Neural cell (in vitro differentiated cells): ENCODE measurements around the gene EGFL8. TPM values are rescaled to one million over a fixed set of nuclear protein-coding genes. Genes with fewer than 3 reads are reported as not detected.

Experiments
- H2AFZ ChIP-seq: fragments of 200-600, 300-800 bp; sonication (generic), shearing (Covaris generic); 2 replicates; pipeline ENCODE4 v1.6.0; 2014; ENCODE audit warnings: low read depth, mild to moderate bottlenecking, antibody characterized with exemption, low read length, moderate library complexity
- H3F3A ChIP-seq: fragments of 200-600 bp; shearing (Covaris generic); 2 replicates; pipeline ENCODE4 v1.6.1; 2016; ENCODE audit warnings: mild to moderate bottlenecking, moderate library complexity, mixed read lengths, antibody characterized with exemption, low read length; ENCODE audit not compliant: insufficient read depth, poor library complexity, severe bottlenecking
- H3K27ac ChIP-seq: fragments of 200-600, 300-800 bp; sonication (generic), shearing (Covaris generic); 2 replicates; pipeline ENCODE4 v1.5.1; 2014; ENCODE audit warnings: mild to moderate bottlenecking, low read length, moderate library complexity
- H3K27me3 ChIP-seq: fragments of 300-800, 200-600 bp; sonication (generic), shearing (Covaris generic); 2 replicates; pipeline ENCODE4 v1.6.0; 2014; ENCODE audit warnings: mild to moderate bottlenecking, low read depth, low read length, moderate library complexity; ENCODE audit not compliant: insufficient read depth
- H3K36me3 ChIP-seq: fragments of 300-800, 200-600 bp; sonication (generic), shearing (Covaris generic); 2 replicates; pipeline ENCODE4 v1.5.1; 2014; ENCODE audit warnings: mild to moderate bottlenecking, antibody characterized with exemption, low read length, moderate library complexity; ENCODE audit not compliant: insufficient read depth
- H3K4me2 ChIP-seq: fragments of 300-800, 200-600 bp; sonication (generic), shearing (Covaris generic); 2 replicates; pipeline ENCODE4 v1.6.0; 2014; ENCODE audit warnings: mild to moderate bottlenecking, low read length
- H3K4me3 ChIP-seq: fragments of 300-800, 200-600 bp; sonication (generic), shearing (Covaris generic); 2 replicates; pipeline ENCODE4 v1.5.1; 2014; ENCODE audit warnings: mild to moderate bottlenecking, low read length, moderate library complexity
- H3K79me2 ChIP-seq: fragments of 200-600 bp; shearing (Covaris generic); replicated peaks from 2 replicates; pipeline ENCODE4 v1.6.0; 2014; ENCODE audit warnings: mild to moderate bottlenecking, low read length, moderate library complexity; ENCODE audit not compliant: insufficient read depth
- H3K9ac ChIP-seq: fragments of 300-800, 200-600 bp; sonication (generic), shearing (Covaris generic); 2 replicates; pipeline ENCODE4 v1.6.1; 2016; ENCODE audit warnings: mild to moderate bottlenecking, low read length, mixed read lengths
- H3K9me2 ChIP-seq: fragments of 200-600 bp; shearing (Covaris generic); 2 replicates; pipeline ENCODE4 v1.6.1; 2016; ENCODE audit warnings: mild to moderate bottlenecking, low read length, mixed read lengths; ENCODE audit not compliant: insufficient read depth
- H3K9me3 ChIP-seq: fragments of 200-600, 300-800 bp; sonication (generic), shearing (Covaris generic); 2 replicates; pipeline ENCODE4 v1.6.1; 2016; ENCODE audit warnings: mild to moderate bottlenecking, mixed run types, low read length, moderate library complexity, mixed read lengths
- H4K20me1 ChIP-seq: fragments of 200-600 bp; shearing (Covaris generic); 2 replicates; pipeline ENCODE4 v1.6.1; 2016; ENCODE audit warnings: mild to moderate bottlenecking, mixed run types; ENCODE audit not compliant: insufficient read depth
- CTCF ChIP-seq: fragments of 450-650 bp; IDR thresholded peaks from 2 replicates; pipeline ENCODE4 v1.5.1; 2014; ENCODE audit warnings: antibody characterized with exemption, mild to moderate bottlenecking, moderate library complexity; ENCODE audit not compliant: poor library complexity, severe bottlenecking
- EP300 ChIP-seq: fragments of 450-650 bp; conservative IDR thresholded peaks from 2 replicates; pipeline ENCODE4 v1.6.1; 2014; ENCODE audit warnings: antibody characterized with exemption, mild to moderate bottlenecking, moderate library complexity; ENCODE audit not compliant: poor library complexity, severe bottlenecking
- EZH2 ChIP-seq: fragments of 200-600, 300-800 bp; shearing (Covaris generic), sonication (generic); IDR thresholded peaks from 2 replicates; pipeline ENCODE4 v1.6.1; 2014; ENCODE audit warnings: antibody characterized with exemption, low read length, borderline replicate concordance, mild to moderate bottlenecking; ENCODE audit not compliant: insufficient read depth, poor library complexity, severe bottlenecking
- MXI1 ChIP-seq: fragments of 450-650 bp; conservative IDR thresholded peaks from 2 replicates; pipeline ENCODE4 v1.6.1; 2014; ENCODE audit warnings: antibody characterized with exemption, mild to moderate bottlenecking; ENCODE audit not compliant: poor library complexity, severe bottlenecking
- POLR2AphosphoS5 ChIP-seq: IDR thresholded peaks from 2 replicates; pipeline ENCODE4 v1.6.1; 2012
- RAD21 ChIP-seq: fragments of 450-650 bp; conservative IDR thresholded peaks from 2 replicates; pipeline ENCODE4 v1.6.1; 2014; ENCODE audit warnings: antibody characterized with exemption, mild to moderate bottlenecking, moderate library complexity
- SMC3 ChIP-seq: fragments of 450-650 bp; conservative IDR thresholded peaks from 2 replicates; pipeline ENCODE4 v1.6.1; 2014; ENCODE audit warnings: antibody characterized with exemption, mild to moderate bottlenecking, moderate library complexity; ENCODE audit not compliant: poor library complexity
- TAF1 ChIP-seq: IDR thresholded peaks from 2 replicates; pipeline ENCODE4 v1.6.1; 2012; ENCODE audit warnings: low read depth
- polyA plus RNA-seq: library from polyadenylated mRNA; depleted of rRNA; stranded (reverse); fragments of >200 nt; gene quantifications from 2 replicates; pipeline ENCODE4 v1.2.3, GENCODE V29; 2014
- TF ChIP-seq, protein P1 (sequence below): IDR thresholded peaks from 2 replicates; pipeline ENCODE4 v1.6.1; 2012; ENCODE audit warnings: borderline replicate concordance

The EGFL8 gene
- polyA plus RNA-seq, 1 donor from 2014 or later, result 22.4 TPM

- Histone ChIP-seq H3K9ac (no peak overlapping the region), H4K20me1 (no peaks in the 10 kb centered on the region)
Observed at GRCh38 chr6:32215617-32216016, 51.2 kb downstream of the EGFL8 start.

DNA sequence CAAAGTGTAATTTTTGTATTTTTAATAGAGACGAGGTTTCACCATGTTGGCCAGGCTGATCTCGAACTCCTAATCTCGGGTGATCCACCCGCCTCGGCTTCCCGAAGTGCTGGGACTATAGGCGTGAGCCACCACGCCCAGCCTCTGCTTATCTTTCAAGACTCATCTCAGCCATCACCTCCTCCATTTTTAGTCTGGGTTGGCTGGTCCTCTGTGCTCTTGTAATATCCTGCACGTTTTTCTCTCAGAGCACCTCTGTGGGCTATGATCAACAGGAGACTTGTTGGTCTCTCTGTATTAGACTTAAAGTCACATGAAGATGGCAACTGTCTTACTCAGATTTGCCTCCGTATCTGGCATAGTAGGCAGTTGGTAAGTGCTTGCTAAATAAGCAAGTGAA lies 51.9 kb downstream of the EGFL8 start:
- no peaks in the 10 kb centered on the region for H3K9me3 ChIP-seq
- TF ChIP-seq POLR2AphosphoS5 (no peak), MXI1 (no peak), EP300 (no peak)
- TF ChIP-seq, protein P1, sequence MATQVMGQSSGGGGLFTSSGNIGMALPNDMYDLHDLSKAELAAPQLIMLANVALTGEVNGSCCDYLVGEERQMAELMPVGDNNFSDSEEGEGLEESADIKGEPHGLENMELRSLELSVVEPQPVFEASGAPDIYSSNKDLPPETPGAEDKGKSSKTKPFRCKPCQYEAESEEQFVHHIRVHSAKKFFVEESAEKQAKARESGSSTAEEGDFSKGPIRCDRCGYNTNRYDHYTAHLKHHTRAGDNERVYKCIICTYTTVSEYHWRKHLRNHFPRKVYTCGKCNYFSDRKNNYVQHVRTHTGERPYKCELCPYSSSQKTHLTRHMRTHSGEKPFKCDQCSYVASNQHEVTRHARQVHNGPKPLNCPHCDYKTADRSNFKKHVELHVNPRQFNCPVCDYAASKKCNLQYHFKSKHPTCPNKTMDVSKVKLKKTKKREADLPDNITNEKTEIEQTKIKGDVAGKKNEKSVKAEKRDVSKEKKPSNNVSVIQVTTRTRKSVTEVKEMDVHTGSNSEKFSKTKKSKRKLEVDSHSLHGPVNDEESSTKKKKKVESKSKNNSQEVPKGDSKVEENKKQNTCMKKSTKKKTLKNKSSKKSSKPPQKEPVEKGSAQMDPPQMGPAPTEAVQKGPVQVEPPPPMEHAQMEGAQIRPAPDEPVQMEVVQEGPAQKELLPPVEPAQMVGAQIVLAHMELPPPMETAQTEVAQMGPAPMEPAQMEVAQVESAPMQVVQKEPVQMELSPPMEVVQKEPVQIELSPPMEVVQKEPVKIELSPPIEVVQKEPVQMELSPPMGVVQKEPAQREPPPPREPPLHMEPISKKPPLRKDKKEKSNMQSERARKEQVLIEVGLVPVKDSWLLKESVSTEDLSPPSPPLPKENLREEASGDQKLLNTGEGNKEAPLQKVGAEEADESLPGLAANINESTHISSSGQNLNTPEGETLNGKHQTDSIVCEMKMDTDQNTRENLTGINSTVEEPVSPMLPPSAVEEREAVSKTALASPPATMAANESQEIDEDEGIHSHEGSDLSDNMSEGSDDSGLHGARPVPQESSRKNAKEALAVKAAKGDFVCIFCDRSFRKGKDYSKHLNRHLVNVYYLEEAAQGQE, result no peak
- H3K4me2 ChIP-seq, result no peak overlapping the region
- H2AFZ ChIP-seq, result no peak overlapping the region
- no peaks in the 10 kb centered on the region for H3K79me2 ChIP-seq
- H3K9ac ChIP-seq, result no peak overlapping the region
- no peaks in the 10 kb centered on the region for H3F3A ChIP-seq
- no peaks in the 10 kb centered on the region for H3K36me3 ChIP-seq
- H3K27ac ChIP-seq, result no peak overlapping the region
- no peak overlapping the region for H3K4me3 ChIP-seq
- no peaks in the 10 kb centered on the region for H3K9me2 ChIP-seq
- H3K27me3 ChIP-seq, result no peaks in the 10 kb centered on the region
- H4K20me1 ChIP-seq, result no peaks in the 10 kb centered on the region

More at GRCh38 chr6:32215617-32216016, 51.2 kb downstream of the EGFL8 start:
- Histone ChIP-seq H3K27me3 (no peaks in the 10 kb centered on the region), H3K36me3 (no peaks in the 10 kb centered on the region), H3F3A (no peaks in the 10 kb centered on the region), H3K9me3 (no peaks in the 10 kb centered on the region), H3K27ac (no peak overlapping the region), H3K79me2 (no peaks in the 10 kb centered on the region), H3K9me2 (no peaks in the 10 kb centered on the region), H3K4me3 (no peak overlapping the region), H2AFZ (no peak overlapping the region), H3K4me2 (no peak overlapping the region)
- no peak for TF ChIP-seq EP300
- TF ChIP-seq RAD21, result no peak
- no peak for TF ChIP-seq CTCF
- no peak for TF ChIP-seq POLR2AphosphoS5
- TF ChIP-seq TAF1, result no peak
- TF ChIP-seq, protein P1, result no peak
- no peak for TF ChIP-seq EZH2
- no peak for TF ChIP-seq SMC3
- no peak for TF ChIP-seq MXI1
